Kidney capillary endothelial cell (primary cell): ENCODE measurements around the gene B4GALT5.
"Not testable (repeated sequence)": the region's sequence is repeated elsewhere in the genome, so short reads cannot be mapped to it uniquely, and the experiment has no call there.

Experiments used
- DNase-seq: peaks from one replicate; pipeline ENCODE4 v3.0.0-alpha.2; 2018; ENCODE audit warnings: low spot score

The B4GALT5 gene, protein sequence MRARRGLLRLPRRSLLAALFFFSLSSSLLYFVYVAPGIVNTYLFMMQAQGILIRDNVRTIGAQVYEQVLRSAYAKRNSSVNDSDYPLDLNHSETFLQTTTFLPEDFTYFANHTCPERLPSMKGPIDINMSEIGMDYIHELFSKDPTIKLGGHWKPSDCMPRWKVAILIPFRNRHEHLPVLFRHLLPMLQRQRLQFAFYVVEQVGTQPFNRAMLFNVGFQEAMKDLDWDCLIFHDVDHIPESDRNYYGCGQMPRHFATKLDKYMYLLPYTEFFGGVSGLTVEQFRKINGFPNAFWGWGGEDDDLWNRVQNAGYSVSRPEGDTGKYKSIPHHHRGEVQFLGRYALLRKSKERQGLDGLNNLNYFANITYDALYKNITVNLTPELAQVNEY

GRCh38 chr20:49713753-49714712, at the start of gene B4GALT5:
B4GALT5 (minus strand) TSS chr20:49713878; CDS start chr20:49713690, 188 bp downstream.
- peak; percentile 60 for DNase-seq

- DNase-seq = no peak
These were observed 49.5 kb upstream of the B4GALT5 start for GRCh38 chr20:49762940-49763766.

DNA sequence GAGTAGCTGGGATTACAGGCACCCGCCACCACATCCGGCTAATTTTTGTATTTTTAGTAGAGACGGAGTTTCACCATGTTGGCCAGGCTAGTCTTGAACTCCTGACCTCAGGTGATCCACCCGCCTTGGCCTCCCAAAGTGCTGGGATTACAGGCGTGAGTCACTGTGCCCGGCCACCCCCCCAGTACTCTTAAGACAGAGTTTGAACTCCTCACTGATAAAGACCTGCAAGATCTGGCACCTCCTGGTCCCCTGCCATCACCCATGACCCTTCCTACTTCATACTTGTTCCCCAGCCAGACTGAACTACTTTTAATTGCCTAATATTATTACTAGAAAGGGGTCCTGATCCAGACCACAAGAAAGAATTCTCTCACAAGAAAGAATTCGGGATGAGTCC, 48.2 kb upstream of the B4GALT5 start:
- not testable (repeated sequence) for DNase-seq

- no peak for DNase-seq
These were observed 45.7 kb upstream of the B4GALT5 start for GRCh38 chr20:49759266-49759950.

DNA sequence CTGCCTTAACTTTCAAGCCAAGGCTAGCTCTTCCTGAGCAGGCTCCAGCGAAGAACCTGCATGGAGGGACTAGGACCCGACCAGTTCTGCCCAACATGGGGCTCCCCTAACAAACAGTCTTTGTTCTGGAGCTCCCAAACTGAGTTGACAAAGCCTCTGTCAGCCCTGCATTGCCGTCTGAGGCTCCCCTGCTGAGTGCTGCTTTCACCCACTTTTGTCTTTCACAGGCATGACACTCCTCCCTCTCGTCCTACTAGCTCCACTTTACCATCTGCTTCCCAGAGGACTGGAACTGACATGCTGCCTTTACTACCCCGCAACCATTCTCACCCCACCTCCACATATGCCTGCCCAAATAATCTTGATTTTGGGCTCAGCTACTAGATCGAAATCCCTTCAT, 45.1 kb upstream of the B4GALT5 start:
- DNase-seq = no peak

DNA sequence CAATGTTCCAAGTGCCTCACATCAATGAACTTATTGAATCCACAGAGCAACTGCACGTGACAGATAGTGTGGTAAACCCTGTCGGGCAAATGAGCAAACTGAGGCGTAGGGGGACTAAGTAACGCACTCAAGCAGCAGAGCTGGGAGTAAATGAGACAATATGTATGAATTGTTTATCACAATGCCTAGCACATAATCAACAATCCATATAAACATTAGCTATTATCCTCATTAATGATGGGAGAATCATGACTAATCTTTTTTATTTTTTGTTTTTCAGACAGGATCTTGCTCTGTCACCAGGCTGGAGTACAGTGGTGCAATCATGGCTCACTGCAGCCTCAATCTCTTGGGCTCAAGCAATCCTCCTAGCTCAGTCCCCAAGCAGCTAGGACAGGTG, 43.9 kb upstream of the B4GALT5 start:
- no peak for DNase-seq

DNA sequence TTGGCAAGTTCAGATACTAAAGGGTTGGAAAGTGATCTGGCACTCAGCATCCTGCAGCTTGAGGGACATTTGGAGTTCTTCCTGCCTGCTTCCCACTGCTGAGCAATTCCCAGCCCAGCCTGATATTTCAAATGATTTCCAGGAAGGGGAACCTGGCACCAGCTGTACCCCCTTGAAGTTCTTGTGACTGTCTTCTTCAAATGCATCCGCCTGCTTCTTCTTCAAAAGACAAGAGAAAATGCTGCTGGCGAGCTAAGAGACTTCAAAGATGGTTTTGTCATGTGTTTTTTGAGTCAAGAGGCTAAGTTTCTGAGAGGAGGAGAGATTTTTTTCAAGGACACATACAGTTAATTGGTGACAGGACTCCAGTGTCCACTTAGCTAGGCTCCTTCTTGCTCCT, 42.6 kb upstream of the B4GALT5 start:
- no peak for DNase-seq

DNA sequence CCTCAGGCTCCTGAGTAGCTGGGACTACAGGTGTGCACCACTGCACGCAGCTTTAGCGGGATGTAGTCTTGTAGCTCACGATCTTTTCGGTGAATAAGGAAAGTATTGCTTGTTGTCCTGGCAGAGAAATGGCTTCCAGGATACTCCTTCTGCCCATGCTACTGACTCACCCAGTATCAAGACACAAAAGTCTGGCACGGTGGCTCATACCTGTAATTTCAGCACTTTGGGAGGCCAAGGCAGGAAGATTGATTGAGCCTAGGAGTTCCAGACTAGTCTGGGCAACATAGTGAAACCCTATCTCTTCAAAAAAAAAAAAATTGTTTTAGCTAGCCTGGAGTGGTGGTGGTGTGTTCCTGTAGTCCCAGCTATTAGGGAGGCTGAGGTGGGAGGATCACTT, 40.9 kb upstream of the B4GALT5 start:
- no peak for DNase-seq

- DNase-seq = peak; percentile 31
These were observed 39.5 kb upstream of the B4GALT5 start for GRCh38 chr20:49753133-49753532.

- no peak for DNase-seq
These were observed 38.7 kb upstream of the B4GALT5 start for GRCh38 chr20:49752201-49752903.

- DNase-seq = no peak
These were observed 37.7 kb upstream of the B4GALT5 start for GRCh38 chr20:49751397-49751736.

GRCh38 chr20:49750611-49751396, 37.1 kb upstream of the B4GALT5 start:
- DNase-seq = no peak

- DNase-seq = no peak
These were observed 35.9 kb upstream of the B4GALT5 start for GRCh38 chr20:49749625-49750024.

DNA sequence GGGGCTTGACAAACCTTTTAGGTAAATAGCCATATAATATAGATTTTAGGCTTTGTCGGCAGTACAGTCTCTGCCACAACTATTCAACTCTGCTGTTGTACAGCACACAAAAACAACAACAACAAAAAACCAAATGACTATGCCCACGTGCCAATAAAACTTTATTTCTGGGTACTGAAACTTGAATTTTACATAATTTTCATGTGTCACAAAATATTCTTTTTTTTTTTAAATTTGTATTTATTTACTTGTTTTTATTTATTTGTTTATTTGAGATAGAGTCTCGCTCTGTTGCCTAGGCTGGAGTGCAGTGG, 34.8 kb upstream of the B4GALT5 start:
- DNase-seq = no peak

DNA sequence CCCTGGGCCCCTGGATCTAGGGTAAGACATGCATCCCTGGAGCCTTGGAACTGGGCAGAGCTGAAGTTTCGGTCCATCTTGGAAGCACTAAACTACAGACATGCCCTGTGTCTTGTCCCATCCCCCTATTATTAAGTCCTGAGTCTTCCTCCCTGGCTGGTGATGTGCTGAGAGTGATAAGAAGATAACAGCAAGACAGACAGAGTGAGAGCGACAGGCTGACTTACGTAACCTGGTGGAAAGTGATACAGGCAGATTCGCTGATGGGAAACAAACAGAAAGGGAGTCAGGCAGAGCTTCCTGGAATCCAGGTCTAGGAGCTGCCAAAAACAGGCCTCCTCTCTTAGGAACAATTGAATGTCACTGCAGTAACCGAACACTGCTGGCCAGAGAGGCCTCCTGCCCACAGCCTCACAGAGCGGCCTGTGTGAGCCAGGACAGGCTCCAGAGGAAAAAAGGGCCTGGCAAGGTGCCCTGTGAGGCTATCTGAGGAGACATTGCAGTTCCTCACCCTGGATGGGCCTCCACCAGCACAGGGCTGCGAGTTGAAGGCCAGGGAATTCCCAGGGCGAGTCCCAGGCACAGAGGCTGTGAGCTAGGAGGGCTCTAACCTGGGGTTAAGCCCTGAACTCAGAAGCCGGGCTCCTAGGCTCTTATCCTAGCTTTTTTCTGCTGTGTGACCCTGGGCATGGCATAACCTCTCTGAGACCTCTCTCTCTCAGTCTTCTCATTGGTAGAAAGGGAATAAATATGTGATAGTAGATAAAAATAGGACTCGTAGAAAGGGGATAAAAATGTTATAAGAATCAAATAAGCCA, 34.2 kb upstream of the B4GALT5 start:
- no peak for DNase-seq

DNA sequence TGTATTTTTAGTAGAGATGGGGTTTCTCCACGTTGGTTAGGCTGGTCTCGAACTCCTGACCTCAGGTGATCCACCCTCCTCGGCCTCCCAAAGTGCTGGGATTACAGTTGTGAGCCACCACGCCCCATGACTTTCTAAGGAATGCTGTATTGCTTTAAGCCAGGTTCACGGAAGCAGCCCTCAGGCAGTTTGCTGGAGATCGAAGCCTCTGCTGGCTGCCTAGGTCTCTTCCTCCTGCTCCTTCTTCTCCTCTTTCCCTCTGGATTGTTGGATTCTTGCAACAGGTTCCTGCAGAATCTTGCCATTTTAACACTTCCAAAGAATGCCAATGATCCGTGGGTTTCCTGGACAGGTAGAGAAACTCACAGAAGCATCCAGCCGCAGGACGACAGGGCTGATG, 29.3 kb upstream of the B4GALT5 start:
- no peak for DNase-seq

- no peak for DNase-seq
These were observed 28.3 kb upstream of the B4GALT5 start for GRCh38 chr20:49741977-49742376.

- DNase-seq = no peak
These were observed 27.1 kb upstream of the B4GALT5 start for GRCh38 chr20:49740807-49741206.

- DNase-seq = no peak
These were observed 25.4 kb upstream of the B4GALT5 start for GRCh38 chr20:49739042-49739441.
